ENCODE measurements around the gene ALKBH3. TPM values are rescaled to one million over a fixed set of nuclear protein-coding genes. Genes with fewer than 3 reads are reported as not detected.

The ALKBH3 gene
- total RNA-seq, 1 experiment from 2014 or later, result 13.3 TPM

- ChIA-PET CTCF (interaction anchor here (2.0 kb wide), 1 partner anchor 27 kb away, joined by 6 read pairs; no protein-coding TSS in a partner anchor), POLR2A (no interaction called here)
- H3K4me1 Mint-ChIP-seq, result peaks cover 67% of the 10 kb centered on the region
- 0 out of 2 replicates have a peak, but pooled peaks cover 4% of the 10 kb centered on the region for H3K36me3 Mint-ChIP-seq
- H3K27me3 Mint-ChIP-seq (ENCODE audit: low read depth), result peaks cover 8% of the 10 kb centered on the region
- ATAC-seq, result no peak
- no peak overlapping the region for H3K4me3 Mint-ChIP-seq
- no peak overlapping the region for H3K27ac Mint-ChIP-seq
- peaks cover 9% of the 10 kb centered on the region for H3K9me3 Mint-ChIP-seq
- DNase-seq (ENCODE audit: low spot score), result no peak
- TF ChIP-seq EMX1 (CRISPR knock-in tag; IDR thresholded peaks at IDR 0.05), result no peak
- no peak for TF ChIP-seq CBFB (CRISPR knock-in tag; IDR thresholded peaks at IDR 0.05; ENCODE audit: low read depth)
- no peak for TF ChIP-seq AR (CRISPR knock-in tag; IDR thresholded peaks at IDR 0.05)
- TF ChIP-seq ELF4 (CRISPR knock-in tag; IDR thresholded peaks at IDR 0.05; ENCODE audit: low read depth), result no peak
- TF ChIP-seq SOX15 (CRISPR knock-in tag; IDR thresholded peaks at IDR 0.05), result no peak
- no peak for TF ChIP-seq ZSCAN18 (CRISPR knock-in tag; IDR thresholded peaks at IDR 0.05)
- TF ChIP-seq CREM (CRISPR knock-in tag; IDR thresholded peaks at IDR 0.05), result no peak
- TF ChIP-seq RORB (CRISPR knock-in tag; IDR thresholded peaks at IDR 0.05), result no peak
- no peak for TF ChIP-seq ZNF219 (CRISPR knock-in tag; IDR thresholded peaks at IDR 0.05; ENCODE audit: borderline replicate concordance)
- TF ChIP-seq MXD4 (CRISPR knock-in tag; IDR thresholded peaks at IDR 0.05; ENCODE audit: borderline replicate concordance), result no peak
- TF ChIP-seq NR2C2 (CRISPR knock-in tag; IDR thresholded peaks at IDR 0.05), result no peak
- no peak for TF ChIP-seq IRF1 (CRISPR knock-in tag; IDR thresholded peaks at IDR 0.05)
- no peak for TF ChIP-seq E2F5 (CRISPR knock-in tag; IDR thresholded peaks at IDR 0.05)
- no peak for TF ChIP-seq PREB (CRISPR knock-in tag; IDR thresholded peaks at IDR 0.05; ENCODE audit: borderline replicate concordance)
- no peak for TF ChIP-seq ZNF671 (CRISPR knock-in tag; IDR thresholded peaks at IDR 0.05)
- TF ChIP-seq USF1 (CRISPR knock-in tag; IDR thresholded peaks at IDR 0.05), result no peak
- TF ChIP-seq RELA (CRISPR knock-in tag; IDR thresholded peaks at IDR 0.05; ENCODE audit: borderline replicate concordance), result no peak
Observed at GRCh38 chr11:43951231-43951630, 70.6 kb downstream of the ALKBH3 start.

GRCh38 chr11:43952020-43952400 is 71.4 kb downstream of the ALKBH3 start:
- H3K9me3 Mint-ChIP-seq, result peaks cover 9% of the 10 kb centered on the region
- DNase-seq (ENCODE audit: low spot score) (no peak), ATAC-seq (no peak)
- ChIA-PET CTCF (interaction anchor here (2.0 kb wide), 1 partner anchor 28 kb away, joined by 6 read pairs; no protein-coding TSS in a partner anchor), POLR2A (no interaction called here)
- no peaks in the 10 kb centered on the region; the same call in 1 of the 2 replicates for H3K27me3 Mint-ChIP-seq (ENCODE audit: low read depth)
- H3K4me1 Mint-ChIP-seq, result peaks cover 68% of the 10 kb centered on the region
- no peak overlapping the region for H3K4me3 Mint-ChIP-seq
- no peak overlapping the region for H3K27ac Mint-ChIP-seq
- 0 out of 2 replicates have a peak, but pooled peaks cover 4% of the 10 kb centered on the region for H3K36me3 Mint-ChIP-seq
- TF ChIP-seq JAZF1 (CRISPR knock-in tag; IDR thresholded peaks at IDR 0.05), result no peak
- TF ChIP-seq ZSCAN18 (CRISPR knock-in tag; IDR thresholded peaks at IDR 0.05), result no peak
- no peak for TF ChIP-seq GRHL2 (CRISPR knock-in tag; IDR thresholded peaks at IDR 0.05; ENCODE audit: insufficient replicate concordance, severe bottlenecking)
- TF ChIP-seq ELF4 (CRISPR knock-in tag; IDR thresholded peaks at IDR 0.05; ENCODE audit: low read depth), result no peak
- no peak for TF ChIP-seq TP53 (CRISPR knock-in tag; IDR thresholded peaks at IDR 0.05)
- no peak for TF ChIP-seq NFE2L1 (CRISPR knock-in tag; IDR thresholded peaks at IDR 0.05)
- no peak for TF ChIP-seq MAX (CRISPR knock-in tag; IDR thresholded peaks at IDR 0.05)
- TF ChIP-seq ZBTB21 (CRISPR knock-in tag; IDR thresholded peaks at IDR 0.05; ENCODE audit: borderline replicate concordance), result no peak
- no peak for TF ChIP-seq SOX15 (CRISPR knock-in tag; IDR thresholded peaks at IDR 0.05)
- no peak for TF ChIP-seq GABPB1 (CRISPR knock-in tag; IDR thresholded peaks at IDR 0.05)

Data from WTC11 (cell line).